Testis (tissue), 3 donors: ENCODE measurements around the gene TAAR9. TPM values are rescaled to one million over a fixed set of nuclear protein-coding genes. Genes with fewer than 3 reads are reported as not detected.

ENCODE experiments used
- DNase-seq: peaks from one replicate; pipeline ENCODE4 v3.0.0-alpha.2; 2019
- H3K27ac ChIP-seq, 2 donors: fragments of 200-600 bp; sonication (generic); one replicate each; pipeline ENCODE4 v1.5.1; 2019
- H3K27me3 ChIP-seq: fragments of 200-600 bp; sonication (generic); one replicate; pipeline ENCODE4 v1.5.1; 2019
- H3K36me3 ChIP-seq: fragments of 200-600 bp; sonication (generic); one replicate; pipeline ENCODE4 v1.5.1; 2017; ENCODE audit warnings: low read depth; ENCODE audit errors: missing control alignments
- H3K4me1 ChIP-seq: fragments of 200-600 bp; sonication (generic); one replicate; pipeline ENCODE4 v1.5.1; 2019
- H3K4me3 ChIP-seq, 2 donors: fragments of 200-600 bp; sonication (generic); one replicate each; pipeline ENCODE4 v1.5.1; 2017 to 2019
- H3K9me3 ChIP-seq: fragments of 200-600 bp; sonication (generic); one replicate; pipeline ENCODE4 v1.5.1; 2017
- CTCF ChIP-seq, 3 experiments: fragments of 450-650 bp in 2 of 3; fragments of 200-600 bp in 1 of 3; sonication (generic) in 1 of 3; IDR thresholded peaks; one replicate each; pipeline ENCODE4 v1.5.1; 2016 to 2019; ENCODE audit warnings: antibody characterized with exemption in 3 of 3, mild to moderate bottlenecking in 2 of 3, moderate library complexity in 1 of 3
- POLR2A ChIP-seq: fragments of 450-650 bp; IDR thresholded peaks from one replicate; pipeline ENCODE4 v1.6.1; 2017; ENCODE audit warnings: antibody characterized with exemption, mild to moderate bottlenecking, moderate library complexity
- WGBS, 2 donors: methylation state at CpG; one replicate each; pipeline ENCODE4 v1.1.5; 2018; 5-methylcytosine and 5-hydroxymethylcytosine counted together
- intact Hi-C: fragments of 100-400 bp; cut with DNase I; formaldehyde crosslinking; loops from one replicate; pipeline ENCODE4 v1.15.1; 2023; ENCODE audit warnings: low total_unique reads
- polyA plus RNA-seq: library from polyadenylated mRNA; stranded (reverse); fragments of 350-450 nt; fragmentation: Illumina TruSeq; extraction: RNeasy Lipid Tissue Mini Kit (QIAGEN cat#74804); gene quantifications from one replicate; pipeline ENCODE4 v1.2.3, GENCODE V29; 2014; ENCODE audit warnings: low read depth, low replicate concordance; ENCODE audit not compliant: insufficient read depth
- total RNA-seq, 2 donors: library from RNA; depleted of rRNA; stranded (reverse); fragments of >200 nt; gene quantifications; one replicate each; pipeline ENCODE4 v1.2.3, GENCODE V29; 2016

Gene TAAR9
- total and polyA plus RNA-seq, 3 donors from 2014 or later = 0.39 TPM; not detected in 2

GRCh38 chr6:132512638-132513632, 25.1 kb upstream of the TAAR9 start, which contains the start of gene STX7:
STX7 (minus strand) TSS chr6:132513116; CDS start chr6:132503530, 9,586 bp downstream.
- WGBS, 2 donors = 1% methylated on average over 8 to 57 of the region's 67 CpGs
- peak within 1 kb of the TSS; percentile 76 to 93 for H3K4me3 ChIP-seq
- TF ChIP-seq POLR2A = peak; percentile 69
- TF ChIP-seq CTCF (IDR thresholded peaks at IDR 0.05) = no peak
- H3K27me3 ChIP-seq = no peaks in the 10 kb centered on the region
- peak; percentile 93 for DNase-seq
- H3K27ac ChIP-seq = peak within 1 kb of the TSS; percentile 64 to 75
- peaks cover 10% of the 10 kb centered on the region for H3K4me1 ChIP-seq
- H3K9me3 ChIP-seq = no peaks in the 10 kb centered on the region
- H3K36me3 ChIP-seq = no peaks in the 10 kb centered on the region
- intact Hi-C loops = no loop called here

- DNase-seq = no peak
- peak overlapping the region; percentile 64 to 75 for H3K27ac ChIP-seq
- TF ChIP-seq POLR2A (no peak), CTCF (IDR thresholded peaks at IDR 0.05) (no peak)
- WGBS, 2 donors = 35 to 46% methylated on average over 3 of the region's 3 CpGs
- peaks cover 10% of the 10 kb centered on the region for H3K4me1 ChIP-seq
- no peaks in the 10 kb centered on the region for H3K36me3 ChIP-seq
- H3K27me3 ChIP-seq = no peaks in the 10 kb centered on the region
- no peaks in the 10 kb centered on the region for H3K9me3 ChIP-seq
- H3K4me3 ChIP-seq = peak overlapping the region in 1 of 2 donors; percentile 76
- intact Hi-C loops = no loop called here
Measured at GRCh38 chr6:132513831-132514545, 24.1 kb upstream of the TAAR9 start.

GRCh38 chr6:132515386-132515785, 22.7 kb upstream of the TAAR9 start:
- 83 to 84% methylated on average over 2 of the region's 2 CpGs for WGBS, 2 donors
- Histone ChIP-seq H3K27me3 (no peaks in the 10 kb centered on the region), H3K4me1 (peaks cover 10% of the 10 kb centered on the region), H3K36me3 (no peaks in the 10 kb centered on the region), H3K27ac (no peak overlapping the region), H3K9me3 (no peaks in the 10 kb centered on the region), H3K4me3 (no peak overlapping the region)
- no peak for DNase-seq
- intact Hi-C loops = no loop called here
- no peak for TF ChIP-seq POLR2A
- TF ChIP-seq CTCF (IDR thresholded peaks at IDR 0.05) = no peak

- Histone ChIP-seq H3K27ac (no peak overlapping the region), H3K9me3 (no peaks in the 10 kb centered on the region), H3K27me3 (no peaks in the 10 kb centered on the region), H3K36me3 (no peaks in the 10 kb centered on the region), H3K4me3 (no peak overlapping the region), H3K4me1 (no peaks in the 10 kb centered on the region)
- TF ChIP-seq POLR2A (no peak), CTCF (IDR thresholded peaks at IDR 0.05) (no peak)
- 60 to 69% methylated on average over 2 of the region's 2 CpGs for WGBS, 2 donors
- intact Hi-C loops = no loop called here
- DNase-seq = no peak
Measured at GRCh38 chr6:132520953-132521352, 17.1 kb upstream of the TAAR9 start.
